Stimulated activated naive B cell treated with anti-CD40 and anti-IgM and Interleukin-4, amounts not matched to agents 10 μg/mL and 1 μg/mL and 100 μg/mL, for 72 hours (primary cell): ENCODE data around the gene GPR61.

Experiments
- ATAC-seq, 2 donors: fragments of 150-1000 bp; cut with Tn5 transposase; replicated peaks; 2 replicates each; pipeline ENCODE4 v1.10.0; 2021; ENCODE audit warnings: moderate library complexity in 1 of 2
- DNase-seq: peaks from one replicate; pipeline ENCODE4 v3.0.0; 2021
- H3K27ac Mint-ChIP-seq: one replicate; pipeline ENCODE4 v1.8.0; 2022; ENCODE audit warnings: mild to moderate bottlenecking, mixed read lengths
- H3K27me3 Mint-ChIP-seq, 2 donors: one replicate each; pipeline ENCODE4 v1.8.0; 2022; ENCODE audit warnings: mixed read lengths in 2 of 2
- H3K36me3 Mint-ChIP-seq, 2 donors: one replicate each; pipeline ENCODE4 v1.8.0; 2022; ENCODE audit warnings: mixed read lengths in 2 of 2, mild to moderate bottlenecking in 1 of 2
- H3K4me1 Mint-ChIP-seq, 2 donors: one replicate each; pipeline ENCODE4 v1.8.0; 2022; ENCODE audit warnings: mixed read lengths in 2 of 2, mild to moderate bottlenecking in 1 of 2
- H3K4me3 Mint-ChIP-seq, 2 donors: one replicate each; pipeline ENCODE4 v1.8.0; 2022; ENCODE audit warnings: mild to moderate bottlenecking in 2 of 2, mixed read lengths in 2 of 2, moderate library complexity in 1 of 2
- H3K9me3 Mint-ChIP-seq, 2 donors: one replicate each; pipeline ENCODE4 v1.8.0; 2022; ENCODE audit warnings: mixed read lengths in 2 of 2, mild to moderate bottlenecking in 1 of 2

The GPR61 gene

DNA sequence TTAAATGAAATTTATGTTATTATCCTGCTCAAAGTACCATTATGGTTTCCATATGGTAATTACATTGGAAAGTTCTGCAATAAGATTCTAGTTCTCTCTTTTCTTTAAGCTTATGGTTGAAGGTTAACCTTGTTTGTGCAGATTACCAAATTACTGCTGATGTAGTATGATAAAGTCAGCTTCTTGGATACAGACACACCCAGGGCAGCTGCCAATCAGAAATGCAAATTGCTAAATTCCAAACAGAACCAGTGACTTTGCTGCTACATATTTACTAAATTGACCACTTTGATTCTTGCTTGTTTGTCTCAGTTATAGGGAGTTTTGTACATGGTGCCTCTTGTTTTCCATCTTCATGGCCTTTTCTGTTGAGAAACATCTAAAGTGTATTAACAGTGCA lies 53.2 kb downstream of the GPR61 start:
- Mint-ChIP-seq H3K4me3 (no peak overlapping the region), H3K27me3 (no peaks in the 10 kb centered on the region), H3K27ac (no peak overlapping the region), H3K4me1 (no peaks in the 10 kb centered on the region), H3K9me3 (no peaks in the 10 kb centered on the region), H3K36me3 (peaks cover 29 to 44% of the 10 kb centered on the region in 2 donors)
- ATAC-seq (no peak), DNase-seq (no peak)

- ATAC-seq (no peak), DNase-seq (no peak)
- no peaks in the 10 kb centered on the region for H3K4me1 Mint-ChIP-seq
- peaks cover 12 to 46% of the 10 kb centered on the region in 2 donors for H3K36me3 Mint-ChIP-seq
- H3K9me3 Mint-ChIP-seq = no peaks in the 10 kb centered on the region
- no peak overlapping the region for H3K4me3 Mint-ChIP-seq
- H3K27me3 Mint-ChIP-seq = no peaks in the 10 kb centered on the region
- no peak overlapping the region for H3K27ac Mint-ChIP-seq
These were observed 55.9 kb downstream of the GPR61 start for GRCh38 chr1:109595531-109595930.
